HG03175 (cell line): Measurements from ENCODE around the gene SSR1.
A peak's percentile ranks its signal among the peaks of the same experiment; 100 is the strongest.

Source experiments
- ATAC-seq: cut with Tn5 transposase; IDR thresholded peaks from one replicate; pipeline ENCODE4 v1.9.1; 2021; ENCODE audit warnings: mild to moderate bottlenecking, moderate library complexity; ENCODE audit not compliant: unreplicated experiment

The SSR1 gene

DNA sequence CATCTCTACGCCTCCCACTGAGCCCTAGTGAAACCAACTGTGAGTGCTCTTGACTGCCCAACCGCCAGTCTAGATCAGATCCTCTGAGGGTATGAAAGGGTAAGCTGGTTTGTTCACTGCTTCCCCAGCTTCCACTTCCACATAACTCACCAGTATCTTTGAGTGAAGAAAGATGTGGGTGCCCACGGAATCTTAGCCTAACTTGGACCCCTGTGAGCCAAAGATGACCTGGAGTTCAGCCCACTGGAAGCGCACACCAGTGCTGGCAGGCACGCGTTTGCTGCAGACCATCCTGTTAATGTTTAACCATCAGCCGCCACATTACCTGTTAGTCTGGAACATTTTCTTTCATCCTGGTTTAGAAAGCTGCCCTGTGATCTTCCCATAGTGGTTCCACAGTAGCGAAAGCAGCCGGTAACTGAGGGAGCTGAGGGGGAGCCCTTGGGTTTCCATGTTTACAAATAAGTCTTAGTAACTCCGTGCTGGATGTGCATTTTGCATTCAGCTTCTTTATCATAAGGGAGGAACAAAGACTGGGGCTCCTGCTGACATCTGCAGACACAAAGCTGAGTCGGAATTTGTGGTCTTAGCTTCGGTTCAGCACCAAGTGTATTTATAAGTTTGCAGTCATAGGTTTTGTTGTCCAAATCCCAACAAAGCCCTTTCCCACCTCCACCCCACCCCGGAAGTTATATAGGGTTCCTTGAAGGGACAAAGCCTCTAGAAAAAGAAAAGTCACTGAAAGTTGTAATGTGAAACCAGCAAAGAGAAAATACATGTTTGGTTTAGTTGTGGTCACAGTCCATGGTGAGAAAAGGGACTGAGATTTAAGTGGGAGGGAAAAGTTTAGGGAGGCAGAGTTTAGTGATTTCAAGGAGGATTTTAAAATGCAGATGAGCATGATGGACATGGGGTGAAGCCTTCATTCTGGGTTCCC lies 71.0 kb downstream of the SSR1 start:
- no peak for ATAC-seq

GRCh38 chr6:7241160-7241559 lies 71.8 kb downstream of the SSR1 start:
- no peak for ATAC-seq

GRCh38 chr6:7240351-7240750 lies 72.6 kb downstream of the SSR1 start:
- no peak for ATAC-seq

- ATAC-seq = no peak
Measured at GRCh38 chr6:7239590-7239948, 73.4 kb downstream of the SSR1 start.

- ATAC-seq = peak; percentile 71
Measured at GRCh38 chr6:7238900-7239589, 74.0 kb downstream of the SSR1 start.

DNA sequence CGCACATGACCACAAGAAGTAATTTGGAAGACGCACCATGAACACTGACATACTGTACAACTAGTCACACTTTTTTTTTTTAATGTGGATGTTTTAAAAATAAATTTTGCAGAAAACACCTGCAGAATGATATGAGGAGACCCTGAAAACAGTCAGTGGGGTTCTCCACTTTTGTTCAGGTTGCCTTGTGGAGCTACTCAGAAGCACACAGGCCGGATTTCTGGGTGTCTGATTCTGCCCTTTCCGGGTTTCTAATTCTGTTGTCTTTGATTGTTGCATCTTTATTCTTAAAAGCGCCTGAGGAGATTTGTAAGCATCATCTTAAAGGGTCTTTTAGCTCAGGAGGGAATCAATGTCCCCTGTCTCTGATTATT lies 74.5 kb downstream of the SSR1 start:
- ATAC-seq = no peak

GRCh38 chr6:7237653-7238188 lies 75.3 kb downstream of the SSR1 start:
- ATAC-seq = no peak

GRCh38 chr6:7236306-7237209 lies 76.4 kb downstream of the SSR1 start:
- no peak for ATAC-seq

DNA sequence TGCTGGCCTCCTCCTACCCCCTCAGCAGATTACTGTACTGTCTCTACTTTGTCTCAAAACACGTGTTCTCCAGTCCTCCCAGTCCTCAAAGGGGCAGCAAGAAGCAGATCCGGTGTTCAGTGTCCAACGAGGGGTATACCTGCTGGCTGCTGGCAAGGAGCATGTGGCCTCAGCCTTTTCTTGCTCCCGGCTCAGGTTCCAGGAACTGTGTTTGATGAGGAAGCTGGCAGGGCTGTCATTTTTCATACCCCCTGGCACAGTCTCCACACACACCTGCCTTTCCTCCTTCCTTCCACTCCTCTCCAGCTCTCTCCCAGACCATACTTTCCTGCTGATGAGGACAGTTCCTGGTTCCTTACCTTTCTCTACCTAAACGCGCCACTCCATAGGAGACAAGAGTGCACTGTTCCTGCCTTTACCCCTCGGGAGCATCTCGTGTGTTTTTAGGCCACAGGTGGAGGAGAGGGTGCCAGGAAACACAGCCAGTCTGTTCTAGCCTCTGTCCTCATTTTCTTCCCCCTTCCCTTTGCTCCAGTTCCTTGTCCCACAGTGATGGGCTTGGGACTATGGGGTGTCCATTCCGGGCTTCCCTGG lies 77.2 kb downstream of the SSR1 start:
- no peak for ATAC-seq

GRCh38 chr6:7234547-7234946 lies 78.5 kb downstream of the SSR1 start:
- ATAC-seq = no peak

DNA sequence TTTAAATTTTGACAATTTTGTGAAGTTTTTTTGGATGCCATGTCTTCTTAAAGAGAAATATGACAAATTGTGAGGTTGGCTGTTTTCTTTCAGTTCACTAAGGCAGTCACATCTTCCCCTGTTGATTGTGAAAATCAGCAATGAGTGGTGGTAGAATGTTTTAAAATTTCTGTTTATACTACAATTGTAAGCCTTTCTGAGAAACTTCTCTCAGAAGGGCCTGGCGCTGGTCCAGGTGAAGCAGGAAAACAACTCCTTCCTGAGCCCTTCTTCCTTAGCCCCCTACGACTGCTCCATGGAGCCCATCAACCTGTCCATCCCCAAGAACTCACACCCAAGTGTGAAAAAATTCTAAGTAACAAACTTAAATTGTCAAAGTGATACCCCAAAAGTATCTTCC lies 80.6 kb downstream of the SSR1 start:
- no peak for ATAC-seq

GRCh38 chr6:7230956-7231713 lies 81.9 kb downstream of the SSR1 start:
- ATAC-seq = no peak

- no peak for ATAC-seq
Measured at GRCh38 chr6:7230327-7230691, 82.7 kb downstream of the SSR1 start.

- ATAC-seq = no peak
Measured at GRCh38 chr6:7229376-7230326, 83.3 kb downstream of the SSR1 start.

DNA sequence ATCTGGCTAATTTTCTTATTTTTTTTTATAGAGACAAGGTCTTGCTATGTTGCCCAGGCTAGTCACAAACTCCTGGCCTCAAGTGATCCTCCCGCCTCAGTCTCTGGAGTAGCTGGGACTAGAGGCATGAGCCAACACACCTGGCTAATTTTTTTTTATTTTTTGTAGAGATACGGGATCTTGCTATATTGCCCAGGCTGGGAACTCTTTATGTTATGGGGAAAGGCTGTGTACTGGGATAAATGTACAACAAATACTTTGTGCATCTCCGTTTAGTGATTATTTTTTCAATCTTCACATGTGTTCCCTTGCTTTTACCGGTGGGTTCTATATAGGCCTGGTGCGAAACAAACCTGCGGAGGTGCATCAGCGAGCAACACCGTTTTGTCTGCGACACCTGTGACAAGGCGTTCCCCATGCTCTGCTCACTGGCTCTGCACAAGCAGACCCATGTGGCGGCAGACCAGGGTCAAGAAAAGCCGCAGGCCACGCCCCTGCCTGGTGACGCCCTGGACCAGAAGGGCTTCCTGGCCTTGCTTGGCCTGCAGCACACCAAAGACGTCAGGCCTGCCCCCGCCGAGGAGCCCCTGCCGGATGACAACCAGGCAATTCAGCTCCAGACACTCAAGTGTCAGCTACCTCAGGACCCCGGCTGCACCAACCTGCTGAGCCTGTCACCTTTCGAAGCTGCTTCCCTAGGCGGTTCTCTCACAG lies 84.2 kb downstream of the SSR1 start:
- no peak for ATAC-seq

DNA sequence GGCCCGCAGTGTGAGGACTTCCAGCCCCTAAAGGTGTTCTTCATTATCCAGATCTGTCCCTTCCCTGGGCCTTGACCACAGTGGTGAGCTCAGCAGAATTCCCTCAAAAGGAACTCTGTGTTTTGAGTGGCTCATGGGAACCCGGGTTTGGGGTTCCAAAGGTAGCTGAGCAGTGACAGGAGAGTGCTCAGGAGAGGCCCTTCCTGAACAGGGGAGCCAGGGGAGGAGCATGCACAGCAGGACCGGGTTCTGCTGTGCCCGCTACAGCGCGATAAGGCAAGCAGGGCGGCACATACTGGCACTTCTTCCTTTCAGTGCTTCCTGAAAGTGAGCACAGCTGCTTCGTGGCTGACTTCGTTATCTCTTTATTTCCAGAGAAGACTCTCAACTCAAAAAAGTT lies 88.3 kb downstream of the SSR1 start:
- no peak for ATAC-seq

GRCh38 chr6:7222197-7222596 lies 90.8 kb downstream of the SSR1 start:
- no peak for ATAC-seq

GRCh38 chr6:7219310-7219709 lies 93.7 kb downstream of the SSR1 start:
- ATAC-seq = no peak
